ENCODE measurements around the gene RAB3B.

DNA sequence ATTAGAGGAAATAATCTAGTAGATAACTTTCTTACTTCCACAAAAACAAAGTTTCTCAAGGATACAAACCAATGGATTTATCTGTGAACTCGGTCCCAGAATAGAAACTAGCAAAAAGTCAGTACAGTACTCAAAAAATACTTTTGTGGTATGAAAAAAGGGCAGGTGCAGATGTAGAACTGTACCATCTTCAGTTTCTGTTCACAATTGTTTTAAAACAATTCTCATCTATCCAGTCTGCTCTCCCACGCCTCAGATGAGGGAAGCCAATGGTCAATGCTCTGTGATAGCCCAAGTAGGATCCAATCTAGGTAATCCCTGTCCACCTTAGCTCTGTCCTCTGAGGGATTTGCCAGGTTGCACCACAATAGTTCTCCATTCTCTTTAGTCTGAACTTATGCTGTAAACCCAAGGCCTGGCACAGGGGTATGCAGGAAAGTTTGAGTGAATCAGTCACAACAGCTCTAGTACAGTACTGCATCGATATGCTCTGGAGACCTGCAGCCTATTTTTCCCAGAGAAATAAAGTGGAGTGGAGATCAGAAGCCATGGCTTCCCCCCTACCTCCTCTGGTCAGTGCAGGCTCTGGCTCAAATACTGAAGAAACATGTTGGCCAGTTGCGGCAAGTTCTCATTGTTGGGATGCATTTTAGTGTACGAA, 41.8 kb upstream of the RAB3B start:
- TF ChIP-seq, protein P1, sequence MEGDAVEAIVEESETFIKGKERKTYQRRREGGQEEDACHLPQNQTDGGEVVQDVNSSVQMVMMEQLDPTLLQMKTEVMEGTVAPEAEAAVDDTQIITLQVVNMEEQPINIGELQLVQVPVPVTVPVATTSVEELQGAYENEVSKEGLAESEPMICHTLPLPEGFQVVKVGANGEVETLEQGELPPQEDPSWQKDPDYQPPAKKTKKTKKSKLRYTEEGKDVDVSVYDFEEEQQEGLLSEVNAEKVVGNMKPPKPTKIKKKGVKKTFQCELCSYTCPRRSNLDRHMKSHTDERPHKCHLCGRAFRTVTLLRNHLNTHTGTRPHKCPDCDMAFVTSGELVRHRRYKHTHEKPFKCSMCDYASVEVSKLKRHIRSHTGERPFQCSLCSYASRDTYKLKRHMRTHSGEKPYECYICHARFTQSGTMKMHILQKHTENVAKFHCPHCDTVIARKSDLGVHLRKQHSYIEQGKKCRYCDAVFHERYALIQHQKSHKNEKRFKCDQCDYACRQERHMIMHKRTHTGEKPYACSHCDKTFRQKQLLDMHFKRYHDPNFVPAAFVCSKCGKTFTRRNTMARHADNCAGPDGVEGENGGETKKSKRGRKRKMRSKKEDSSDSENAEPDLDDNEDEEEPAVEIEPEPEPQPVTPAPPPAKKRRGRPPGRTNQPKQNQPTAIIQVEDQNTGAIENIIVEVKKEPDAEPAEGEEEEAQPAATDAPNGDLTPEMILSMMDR (conservative IDR thresholded peaks at IDR 0.05 in 1 of 2, IDR thresholded peaks at IDR 0.05 in 1 of 2; ENCODE audit: extremely low read depth in 1 of 2, insufficient read depth in 1 of 2, low read depth in 1 of 2, low read length in 2 of 2), result no peak
- TF ChIP-seq EZH2 (IDR thresholded peaks at IDR 0.05; ENCODE audit: borderline replicate concordance, low read length), result no peak
